ENCODE measurements around the gene GPR15.

The GPR15 gene

GRCh38 chr3:98530676-98531075, 1.1 kb upstream of the GPR15 start:
- DNase-seq (ENCODE audit: low spot score) = no peak

- DNase-seq (ENCODE audit: low spot score) = no peak
Observed at GRCh38 chr3:98532275-98532637, 478 bp downstream of the GPR15 start.

DNA sequence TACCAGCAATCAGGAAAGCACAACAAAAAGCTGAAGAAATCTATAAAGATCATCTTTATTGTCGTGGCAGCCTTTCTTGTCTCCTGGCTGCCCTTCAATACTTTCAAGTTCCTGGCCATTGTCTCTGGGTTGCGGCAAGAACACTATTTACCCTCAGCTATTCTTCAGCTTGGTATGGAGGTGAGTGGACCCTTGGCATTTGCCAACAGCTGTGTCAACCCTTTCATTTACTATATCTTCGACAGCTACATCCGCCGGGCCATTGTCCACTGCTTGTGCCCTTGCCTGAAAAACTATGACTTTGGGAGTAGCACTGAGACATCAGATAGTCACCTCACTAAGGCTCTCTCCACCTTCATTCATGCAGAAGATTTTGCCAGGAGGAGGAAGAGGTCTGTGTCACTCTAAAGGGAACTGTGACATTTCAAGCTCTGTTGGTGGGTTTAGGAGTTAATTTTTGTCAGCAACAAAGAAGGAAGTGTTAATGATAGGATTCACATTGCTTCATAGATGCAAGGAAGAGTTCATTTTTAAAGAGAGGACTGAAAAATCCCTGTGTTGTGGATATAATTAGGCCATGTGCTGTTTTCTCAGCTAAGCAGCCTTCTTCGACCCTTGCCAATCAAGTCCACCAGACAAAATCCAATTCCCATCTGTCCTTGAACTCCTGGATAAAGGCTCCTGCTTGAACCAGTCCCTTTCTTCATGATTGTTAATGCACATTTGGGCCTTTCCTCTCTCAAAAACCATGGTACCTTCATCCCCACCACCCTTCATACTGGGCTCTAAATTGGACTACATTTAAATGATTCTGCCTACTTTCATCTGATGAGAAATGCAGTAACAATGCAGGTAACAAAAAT, 1.2 kb downstream of the GPR15 start:
- no peak for DNase-seq (ENCODE audit: low spot score)

DNA sequence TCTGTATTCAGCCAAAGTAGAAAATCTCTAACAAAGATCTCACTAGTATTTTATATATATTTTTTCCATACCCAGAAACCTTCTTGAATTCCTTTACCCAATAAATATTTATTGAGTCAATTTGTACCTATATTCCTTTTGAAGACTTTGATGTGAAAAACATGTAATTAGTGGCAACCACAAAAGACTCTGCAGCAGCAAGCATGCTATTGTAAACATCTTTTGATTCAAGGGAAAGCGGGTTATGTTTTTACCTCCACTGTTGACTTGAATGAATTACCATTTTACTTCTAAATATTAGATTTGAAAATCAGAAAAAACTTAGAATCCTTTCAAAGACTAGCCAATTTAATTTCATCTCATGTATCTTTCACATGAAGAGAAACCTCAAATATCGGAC, 2.4 kb downstream of the GPR15 start:
- no peak for DNase-seq (ENCODE audit: low spot score)

DNA sequence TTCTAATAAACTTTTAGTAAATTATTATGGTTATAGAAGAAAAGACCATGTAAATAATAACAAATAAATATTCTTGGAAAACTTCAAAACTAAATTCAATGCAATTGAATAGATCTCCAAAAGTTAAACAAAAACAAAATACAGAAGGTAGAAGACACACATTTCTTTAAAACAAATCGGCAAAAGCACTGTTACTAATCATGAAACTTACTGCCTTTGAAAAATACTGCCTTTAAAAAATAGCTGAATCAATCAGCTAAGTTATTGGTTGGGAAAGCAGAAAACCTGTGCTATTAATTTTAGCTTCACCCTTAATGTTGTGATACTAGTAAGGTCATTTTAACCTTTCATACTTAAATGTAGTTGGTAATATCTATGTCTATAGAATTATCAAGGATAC, 3.0 kb downstream of the GPR15 start:
- no peak for DNase-seq (ENCODE audit: low spot score)

DNA sequence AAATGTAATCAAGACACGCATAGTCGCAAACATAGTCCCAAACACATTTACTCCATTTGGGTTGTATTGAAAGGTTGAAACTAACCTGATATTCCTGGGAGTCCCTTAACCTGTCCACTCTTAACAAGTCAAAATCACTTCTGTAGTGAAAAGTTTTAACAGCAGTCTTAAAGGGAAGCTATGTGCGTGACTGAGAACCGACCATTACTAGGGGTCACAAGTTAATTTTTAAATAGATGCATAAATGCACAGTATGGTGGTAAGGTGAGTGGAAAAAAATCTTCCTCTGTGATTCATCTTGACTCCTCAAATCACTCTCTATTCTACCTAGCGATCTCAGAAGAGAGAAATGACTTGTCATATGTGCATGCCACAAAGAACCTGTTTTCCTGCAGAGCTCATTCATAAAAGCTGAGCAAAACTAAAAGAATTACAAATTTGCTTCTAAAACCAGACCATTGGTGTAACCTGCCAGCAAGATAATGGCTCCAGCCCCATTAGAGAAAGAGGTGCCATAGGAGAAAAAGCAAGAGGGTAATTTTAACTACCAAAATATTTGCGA, 4.8 kb downstream of the GPR15 start:
- no peak for DNase-seq (ENCODE audit: low spot score)

- no peak for DNase-seq (ENCODE audit: low spot score)
Observed at GRCh38 chr3:98540346-98540745, 8.6 kb downstream of the GPR15 start.

DNA sequence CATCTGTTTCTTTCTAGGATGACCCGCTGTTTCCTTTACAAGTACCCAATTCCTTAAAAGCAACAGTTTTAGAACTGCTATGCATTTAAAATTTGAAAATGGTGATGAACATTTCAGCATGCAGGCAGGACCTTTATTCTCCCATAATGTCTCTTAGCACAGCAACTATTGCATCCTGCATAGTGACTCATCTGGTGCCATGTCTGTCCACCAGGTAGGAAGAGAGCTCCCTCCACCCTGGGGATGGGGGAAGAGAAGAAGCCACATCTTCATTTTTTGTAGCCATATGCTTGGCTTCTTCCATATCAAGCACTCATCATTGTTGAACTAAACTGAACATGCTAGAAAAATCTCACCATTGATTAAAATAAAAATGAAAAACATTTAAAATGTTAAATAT, 9.9 kb downstream of the GPR15 start:
- DNase-seq (ENCODE audit: low spot score) = no peak

GRCh38 chr3:98542623-98543022, 10.8 kb downstream of the GPR15 start:
- DNase-seq (ENCODE audit: low spot score) = no peak

DNA sequence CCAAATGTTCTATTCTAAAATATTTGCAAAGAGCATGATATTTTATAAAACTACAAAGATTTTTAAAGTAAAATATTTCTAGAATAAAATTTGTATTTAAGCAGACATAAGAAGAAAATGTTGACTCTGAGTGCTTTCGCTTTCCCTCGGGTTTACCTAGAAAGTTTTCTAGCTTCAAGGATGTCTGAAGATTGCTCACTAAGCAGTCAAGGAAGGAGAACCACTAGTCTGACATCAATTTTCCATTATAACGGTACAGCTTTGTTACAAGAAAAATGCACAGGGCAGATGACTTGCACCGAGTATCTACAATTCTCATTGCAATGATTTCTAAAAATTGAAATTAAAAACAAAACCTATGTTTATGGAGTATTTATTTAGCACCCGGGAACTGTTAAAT, 14.2 kb downstream of the GPR15 start:
- no peak for DNase-seq (ENCODE audit: low spot score)

- DNase-seq (ENCODE audit: low spot score) = no peak
Observed at GRCh38 chr3:98548544-98548943, 16.8 kb downstream of the GPR15 start.

DNA sequence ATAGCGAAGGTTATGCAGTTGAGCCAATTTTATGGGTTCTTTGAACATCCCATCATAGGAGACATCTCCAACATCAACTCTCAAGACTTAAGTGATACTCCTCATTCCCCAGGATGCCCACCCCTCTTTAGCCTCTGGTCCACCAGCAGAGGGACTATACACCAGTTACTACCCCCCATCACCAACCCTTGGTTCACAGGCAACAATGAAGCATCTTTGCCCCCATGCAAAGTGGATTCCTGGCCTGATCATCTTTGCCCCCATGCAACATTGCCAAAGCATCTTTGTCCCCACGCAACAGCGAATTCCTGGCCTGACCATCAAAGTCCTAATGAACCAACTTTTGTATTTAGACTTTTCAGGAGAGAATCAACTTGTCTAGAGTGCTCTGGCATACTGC, 19.1 kb downstream of the GPR15 start:
- no peak for DNase-seq (ENCODE audit: low spot score)

DNA sequence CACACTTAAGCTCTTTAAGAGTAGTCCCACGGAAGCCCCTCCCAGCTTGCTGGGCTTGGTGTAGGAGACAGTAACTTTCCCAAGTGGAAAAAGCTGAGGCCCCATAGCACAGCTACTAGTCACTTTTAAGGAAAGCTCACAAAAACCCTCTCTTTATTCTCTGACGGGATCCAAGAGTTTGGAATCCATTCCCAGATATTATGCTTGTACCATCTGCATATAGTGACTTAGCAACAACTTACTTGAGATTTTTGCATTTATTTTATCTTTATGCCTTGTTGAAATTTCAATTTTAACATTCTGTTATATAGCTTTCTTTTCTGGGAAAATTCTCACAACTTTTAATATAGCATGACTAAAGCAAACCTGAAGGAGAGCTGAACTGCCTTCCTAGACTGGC, 19.5 kb downstream of the GPR15 start:
- no peak for DNase-seq (ENCODE audit: low spot score)

DNA sequence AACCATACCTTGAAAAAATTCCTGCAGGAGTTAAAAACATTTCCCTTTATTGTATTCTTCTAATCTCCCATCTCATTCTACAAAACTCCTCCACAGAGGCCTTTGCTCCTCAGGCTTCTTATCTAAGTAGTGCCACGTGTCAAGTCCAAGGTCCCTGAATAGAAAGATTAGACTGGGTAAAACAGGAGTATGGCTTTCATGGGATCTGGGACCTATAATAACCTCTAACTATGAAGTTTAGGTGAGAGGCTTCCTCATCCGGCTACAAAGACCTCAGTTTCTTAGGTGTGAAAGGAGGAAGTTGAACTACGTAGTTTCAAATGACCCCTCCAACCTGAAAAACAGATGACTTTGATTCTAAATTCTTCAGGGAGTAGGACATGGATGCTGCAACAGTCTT, 20.0 kb downstream of the GPR15 start:
- DNase-seq (ENCODE audit: low spot score) = no peak

- DNase-seq (ENCODE audit: low spot score) = no peak
Observed at GRCh38 chr3:98552232-98553020, 20.6 kb downstream of the GPR15 start.

- DNase-seq (ENCODE audit: low spot score) = no peak
Observed at GRCh38 chr3:98553021-98553563, 21.3 kb downstream of the GPR15 start.

- DNase-seq (ENCODE audit: low spot score) = no peak
Observed at GRCh38 chr3:98553753-98554152, 22.0 kb downstream of the GPR15 start.

DNA sequence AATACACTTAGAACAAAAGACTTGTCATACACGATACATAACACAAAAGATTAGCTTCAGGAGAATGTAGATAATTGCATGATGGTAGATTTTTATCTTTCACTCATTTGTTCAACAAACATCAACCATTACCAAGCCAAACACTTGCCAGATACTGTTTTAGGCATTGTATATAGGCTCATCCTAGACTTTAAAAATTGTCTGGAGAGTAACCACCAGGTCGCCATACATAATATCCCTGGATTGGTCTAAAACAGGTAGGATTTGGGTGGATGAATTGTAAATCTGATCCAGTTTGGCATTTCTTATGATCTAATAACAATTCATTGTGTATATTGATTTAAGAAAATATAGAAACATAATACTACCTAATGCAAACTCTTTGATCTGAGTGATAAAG, 22.8 kb downstream of the GPR15 start:
- DNase-seq (ENCODE audit: low spot score) = no peak

- no peak for DNase-seq (ENCODE audit: low spot score)
Observed at GRCh38 chr3:98555025-98555379, 23.2 kb downstream of the GPR15 start.

- DNase-seq (ENCODE audit: low spot score) = no peak
Observed at GRCh38 chr3:98556164-98557130, 24.7 kb downstream of the GPR15 start.

- no peak for DNase-seq (ENCODE audit: low spot score)
Observed at GRCh38 chr3:98557324-98558010, 25.7 kb downstream of the GPR15 start.

Measured in SW480 (cell line).